GM10248 (cell line): ENCODE results near the gene PTPN21.

Source experiments
- CTCF ChIA-PET: fragments of 300-600 bp; sonication (Branson Sonifier 250); formaldehyde crosslinking; extraction: SDS; loops from one replicate; lab custom pipeline; 2021; ENCODE audit warnings: antibody characterized with exemption; lab: Yijun Ruan, JAX
- POLR2A ChIA-PET: fragments of 350-650 bp; sonication (Branson Sonifier 250); formaldehyde crosslinking; extraction: SDS; loops from one replicate; lab custom pipeline; 2020; ENCODE audit warnings: antibody characterized with exemption; lab: Yijun Ruan, JAX
- DNase-seq: peaks from one replicate; pipeline ENCODE4 v3.0.0; 2012; ENCODE audit errors: extremely low spot score
- TF ChIP-seq, protein P1 (sequence below): IDR thresholded peaks from 2 replicates; pipeline ENCODE4 v1.5.1; 2012; ENCODE audit warnings: mild to moderate bottlenecking, low read depth; ENCODE audit errors: extremely low read depth, missing control alignments, control extremely low read depth

Gene PTPN21

DNA sequence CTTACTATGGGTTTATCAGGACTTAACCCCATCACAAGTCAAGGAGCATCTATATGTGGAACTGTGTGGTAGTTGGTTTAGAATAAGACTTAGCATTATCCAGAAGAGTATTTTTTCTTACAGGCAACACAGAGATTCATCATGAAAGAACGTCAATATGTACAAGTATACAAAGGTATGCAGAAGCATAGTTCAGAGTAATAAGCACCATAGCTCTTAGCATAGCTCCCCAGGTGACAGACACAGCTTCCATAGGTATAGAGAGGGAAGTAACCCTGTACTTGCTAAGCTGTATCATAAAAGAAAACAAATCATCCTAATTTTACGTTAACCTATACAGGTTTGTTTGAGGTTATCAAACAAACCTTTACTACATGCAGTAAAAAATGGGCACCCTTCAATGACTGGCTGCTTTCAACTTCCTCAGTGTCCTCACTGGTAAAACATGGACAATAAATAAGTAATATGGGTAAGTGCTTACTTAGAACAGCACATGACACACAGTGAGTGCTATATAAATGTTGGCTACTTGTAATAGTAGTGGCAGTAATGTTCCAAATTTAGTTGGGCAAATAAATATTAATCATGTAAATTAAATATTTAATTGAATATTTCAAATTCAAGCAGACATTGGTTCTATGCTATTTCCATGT is 50.9 kb downstream of the PTPN21 start:
- CTCF ChIA-PET, result no interaction called here
- TF ChIP-seq, protein P1, sequence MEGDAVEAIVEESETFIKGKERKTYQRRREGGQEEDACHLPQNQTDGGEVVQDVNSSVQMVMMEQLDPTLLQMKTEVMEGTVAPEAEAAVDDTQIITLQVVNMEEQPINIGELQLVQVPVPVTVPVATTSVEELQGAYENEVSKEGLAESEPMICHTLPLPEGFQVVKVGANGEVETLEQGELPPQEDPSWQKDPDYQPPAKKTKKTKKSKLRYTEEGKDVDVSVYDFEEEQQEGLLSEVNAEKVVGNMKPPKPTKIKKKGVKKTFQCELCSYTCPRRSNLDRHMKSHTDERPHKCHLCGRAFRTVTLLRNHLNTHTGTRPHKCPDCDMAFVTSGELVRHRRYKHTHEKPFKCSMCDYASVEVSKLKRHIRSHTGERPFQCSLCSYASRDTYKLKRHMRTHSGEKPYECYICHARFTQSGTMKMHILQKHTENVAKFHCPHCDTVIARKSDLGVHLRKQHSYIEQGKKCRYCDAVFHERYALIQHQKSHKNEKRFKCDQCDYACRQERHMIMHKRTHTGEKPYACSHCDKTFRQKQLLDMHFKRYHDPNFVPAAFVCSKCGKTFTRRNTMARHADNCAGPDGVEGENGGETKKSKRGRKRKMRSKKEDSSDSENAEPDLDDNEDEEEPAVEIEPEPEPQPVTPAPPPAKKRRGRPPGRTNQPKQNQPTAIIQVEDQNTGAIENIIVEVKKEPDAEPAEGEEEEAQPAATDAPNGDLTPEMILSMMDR, result no peak
- POLR2A ChIA-PET, result no interaction called here
- DNase-seq, result no peak

DNA sequence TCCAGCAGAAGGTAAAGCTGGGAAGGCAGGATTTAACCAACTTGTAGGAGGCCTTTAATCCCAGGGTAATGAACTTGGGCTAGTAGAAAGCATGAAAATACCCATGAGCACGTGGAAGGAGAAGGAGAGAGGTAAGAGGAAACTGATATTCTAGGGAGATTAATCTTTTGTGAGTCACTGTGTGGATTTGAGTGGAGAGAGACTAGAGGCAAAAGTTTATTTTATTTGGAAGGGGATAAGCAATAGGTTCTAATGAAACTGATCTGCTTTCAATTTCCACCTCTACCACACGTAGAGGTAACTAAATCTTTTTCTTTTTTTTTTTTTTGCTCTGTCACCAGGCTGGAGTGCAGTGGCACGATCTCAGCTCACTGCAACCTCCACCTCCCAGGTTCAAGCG is 52.1 kb downstream of the PTPN21 start:
- TF ChIP-seq, protein P1, result no peak
- DNase-seq, result no peak
- POLR2A ChIA-PET, result no interaction called here
- CTCF ChIA-PET, result no interaction called here

DNA sequence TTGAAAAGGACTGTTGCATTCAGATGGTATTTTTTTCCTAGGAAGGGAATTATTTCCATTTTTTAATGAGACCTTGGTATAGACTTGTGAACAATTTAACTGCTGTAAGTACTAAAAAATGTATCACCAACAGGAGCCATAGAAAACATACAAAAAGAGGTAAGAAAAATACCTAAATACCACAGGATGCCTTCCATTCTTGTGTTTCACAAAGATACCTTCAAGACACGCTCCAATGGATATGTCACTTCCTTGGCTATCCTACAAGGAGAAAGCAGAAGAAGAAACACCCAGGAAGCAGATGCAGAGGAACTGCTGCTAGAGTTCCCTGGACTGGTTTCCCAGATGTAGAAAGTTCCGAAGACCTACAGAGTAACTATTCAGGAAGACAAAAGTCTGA is 54.2 kb downstream of the PTPN21 start:
- DNase-seq, result no peak
- ChIA-PET POLR2A (no interaction called here), CTCF (no interaction called here)
- TF ChIP-seq, protein P1, result no peak

DNA sequence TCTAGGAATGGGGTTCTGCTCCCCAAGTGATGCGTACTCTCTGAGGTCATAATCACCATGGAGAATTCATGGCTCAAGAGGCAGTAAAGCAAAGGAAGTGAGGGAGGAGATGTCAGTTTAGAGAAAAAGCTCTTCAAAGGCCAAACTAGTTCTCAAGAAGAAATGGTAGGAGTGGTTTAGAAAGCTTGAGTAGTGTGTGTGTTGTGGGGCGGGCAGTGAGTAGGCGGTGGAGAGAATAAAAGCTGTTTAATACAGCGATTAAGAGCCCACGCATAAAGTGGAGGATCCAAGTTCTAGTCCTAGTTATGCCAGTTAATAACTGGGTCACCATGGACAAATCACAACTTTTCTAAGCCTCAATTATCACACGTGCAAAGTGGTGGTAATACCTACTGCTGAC is 55.6 kb downstream of the PTPN21 start:
- ChIA-PET CTCF (interaction anchor here (1.3 to 1.4 kb wide), 2 partner anchors 13 to 15 kb away, joined by 3 read pairs; no protein-coding TSS in a partner anchor), POLR2A (no interaction called here)
- TF ChIP-seq, protein P1, result no peak
- no peak for DNase-seq

DNA sequence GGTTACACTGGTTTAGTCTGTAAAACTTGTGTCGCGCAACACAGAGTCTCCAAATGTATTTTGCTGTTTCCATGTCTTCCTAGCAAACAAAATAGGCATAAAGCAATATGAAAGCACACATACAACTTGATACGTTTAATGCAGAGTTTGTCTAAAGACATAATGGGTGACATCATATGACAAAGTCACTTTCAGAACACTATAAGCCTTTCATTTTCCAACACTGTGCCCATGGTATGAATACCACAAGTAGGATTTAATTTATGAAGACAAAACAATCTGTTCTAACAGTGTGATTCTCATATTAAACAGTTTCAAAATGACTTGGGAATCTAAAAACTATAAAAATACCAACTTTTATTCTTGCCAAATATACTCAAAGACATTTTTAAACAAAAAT is 58.4 kb downstream of the PTPN21 start:
- CTCF ChIA-PET, result interaction anchor here (1.3 kb wide), 1 partner anchor 28 kb away, joined by 3 read pairs; no protein-coding TSS in a partner anchor
- POLR2A ChIA-PET, result no interaction called here
- DNase-seq, result no peak
- TF ChIP-seq, protein P1, result no peak

DNA sequence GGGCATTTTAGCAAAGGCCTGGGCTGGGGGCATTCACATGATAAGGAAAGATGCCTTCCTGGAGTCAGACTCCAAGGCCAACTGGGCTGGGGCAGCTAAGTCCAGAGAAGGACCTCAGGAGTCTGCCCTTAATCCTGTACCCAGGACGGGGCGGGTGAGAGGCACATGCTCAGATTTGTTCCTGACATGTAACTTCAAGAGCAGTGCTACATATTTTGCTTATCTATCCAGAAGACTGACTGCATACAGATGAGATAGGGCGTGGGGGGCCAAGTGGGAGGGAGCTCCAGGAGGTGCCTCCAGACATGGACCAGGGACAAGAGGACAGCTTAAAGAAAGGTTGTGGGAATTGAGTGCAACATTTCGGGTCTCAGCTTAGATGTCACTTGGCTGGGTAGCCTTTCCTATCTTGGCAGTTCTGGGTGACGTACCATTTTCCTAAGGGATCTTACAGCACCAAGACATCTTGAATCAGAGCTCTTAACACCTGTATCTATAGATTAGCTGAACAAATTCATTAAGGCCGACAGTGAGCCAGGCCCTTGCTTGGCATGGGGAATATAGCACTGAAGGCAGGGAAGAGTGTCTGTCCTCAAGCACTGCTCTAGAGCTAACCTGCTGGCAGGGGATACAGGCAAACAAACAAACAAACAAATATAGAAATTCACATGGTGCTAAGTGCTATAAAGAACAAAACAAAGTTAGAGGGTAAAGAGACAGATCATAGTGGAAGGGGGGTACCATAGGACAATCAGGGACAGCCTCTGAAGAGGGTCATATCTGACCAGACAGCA is 61.2 kb downstream of the PTPN21 start:
- POLR2A ChIA-PET, result no interaction called here
- CTCF ChIA-PET, result interaction anchor here (0.9 to 1.9 kb wide), 13 partner anchors 11 to 384 kb away, joined by 3 to 13 read pairs (median 3); no protein-coding TSS in a partner anchor
- TF ChIP-seq, protein P1, result no peak
- no peak for DNase-seq
